ENCODE results near the gene TEKT1.
A peak's percentile ranks its signal among the peaks of the same experiment; 100 is the strongest.

TEKT1 gene

GRCh38 chr17:6753006-6753445, 78.5 kb downstream of the TEKT1 start:
- no peak overlapping the region for H2BK5ac ChIP-seq (ENCODE audit: low read depth, low read length, poor library complexity, severe bottlenecking)
- 13% methylated on average over 7 of the region's 9 CpGs for WGBS
- peak; percentile 93 for DNase-seq

GRCh38 chr17:6752068-6752909, 79.2 kb downstream of the TEKT1 start:
- Histone ChIP-seq H3K27ac (ENCODE audit: low read length, poor library complexity, severe bottlenecking) (peak overlapping the region; percentile 88), H3K36me3 (ENCODE audit: control insufficient read depth in 1 of 2, insufficient read depth in 2 of 2, low read depth in 1 of 2, low read length in 2 of 2) (no peaks in the 10 kb centered on the region)

More at GRCh38 chr17:6753006-6753445, 78.5 kb downstream of the TEKT1 start:
- peak overlapping the region; percentile 97 for H4K91ac ChIP-seq (ENCODE audit: low read length)
- peak overlapping the region; percentile 75 to 94 for H2BK12ac ChIP-seq (ENCODE audit: low read length in 2 of 2)
- peak overlapping the region; percentile 87 for H3K9ac ChIP-seq (ENCODE audit: low read length)
- H3K23ac ChIP-seq (ENCODE audit: low read length in 2 of 2) = no peak overlapping the region
- no peaks in the 10 kb centered on the region for H3K79me1 ChIP-seq (replicated peaks; ENCODE audit: low read length, poor library complexity, severe bottlenecking)
- no peaks in the 10 kb centered on the region for H3K9me3 ChIP-seq (ENCODE audit: control insufficient read depth, low read length)
- no peaks in the 10 kb centered on the region for H3K27me3 ChIP-seq (ENCODE audit: control insufficient read depth in 1 of 2, insufficient read depth in 1 of 2, low read length in 2 of 2)
- peak overlapping the region; percentile 77 to 92 for H3K18ac ChIP-seq (ENCODE audit: low read depth in 1 of 2, low read length in 2 of 2)
- no peak overlapping the region for H3K4me2 ChIP-seq (ENCODE audit: low read length, poor library complexity, severe bottlenecking)
- H2AK5ac ChIP-seq (ENCODE audit: low read length, severe bottlenecking) = no peak overlapping the region
- H2BK15ac ChIP-seq (ENCODE audit: low read depth, poor library complexity, severe bottlenecking) = peak overlapping the region; percentile 26
- H3K4me3 ChIP-seq (ENCODE audit: insufficient read depth in 1 of 2, low read depth in 1 of 2, low read length in 2 of 2) = peak overlapping the region in 1 of 2 experiments; percentile 56
- H2AFZ ChIP-seq (ENCODE audit: low read depth, low read length) = peak overlapping the region; percentile 76
- H3K14ac ChIP-seq (ENCODE audit: low read length in 2 of 2) = peak overlapping the region in 1 of 2 experiments; percentile 93
- peak overlapping the region; percentile 69 for H2BK120ac ChIP-seq (ENCODE audit: low read depth, low read length)
- H3K27ac ChIP-seq (ENCODE audit: low read length, poor library complexity, severe bottlenecking) = peak overlapping the region; percentile 88
- peaks cover 2% of the 10 kb centered on the region for H3K4me1 ChIP-seq (ENCODE audit: control insufficient read depth, insufficient read depth, low read depth, low read length)
- H4K8ac ChIP-seq (ENCODE audit: low read length) = peak overlapping the region; percentile 93
- peaks cover 0 to 5% of the 10 kb centered on the region in 2 experiments for H3K36me3 ChIP-seq (ENCODE audit: control insufficient read depth in 1 of 2, insufficient read depth in 2 of 2, low read depth in 1 of 2, low read length in 2 of 2)
- peak overlapping the region; percentile 54 to 92 for H3K4ac ChIP-seq (ENCODE audit: low read depth in 1 of 2, low read length in 2 of 2)

GRCh38 chr17:6749519-6749918, 82.0 kb downstream of the TEKT1 start:
- H3K27me3 ChIP-seq (ENCODE audit: control insufficient read depth in 1 of 2, insufficient read depth in 1 of 2, low read length in 2 of 2) = peaks cover 0 to 8% of the 10 kb centered on the region in 2 experiments
- no peak overlapping the region for H2BK120ac ChIP-seq (ENCODE audit: low read depth, low read length)
- H3K79me1 ChIP-seq (replicated peaks; ENCODE audit: low read length, poor library complexity, severe bottlenecking) = no peaks in the 10 kb centered on the region
- H2AK5ac ChIP-seq (ENCODE audit: low read length, severe bottlenecking) = no peak overlapping the region
- H3K27ac ChIP-seq (ENCODE audit: low read length, poor library complexity, severe bottlenecking) = no peak overlapping the region
- H3K36me3 ChIP-seq (ENCODE audit: control insufficient read depth in 1 of 2, insufficient read depth in 2 of 2, low read depth in 1 of 2, low read length in 2 of 2) = no peaks in the 10 kb centered on the region
- H3K14ac ChIP-seq (ENCODE audit: low read length in 2 of 2) = no peak overlapping the region
- no peak overlapping the region for H3K9ac ChIP-seq (ENCODE audit: low read length)
- H3K4me2 ChIP-seq (ENCODE audit: low read length, poor library complexity, severe bottlenecking) = no peak overlapping the region
- H2AFZ ChIP-seq (ENCODE audit: low read depth, low read length) = no peak overlapping the region
- no peak overlapping the region for H3K4ac ChIP-seq (ENCODE audit: low read depth in 1 of 2, low read length in 2 of 2)
- no peak overlapping the region for H4K8ac ChIP-seq (ENCODE audit: low read length)
- H2BK12ac ChIP-seq (ENCODE audit: low read length in 2 of 2) = no peak overlapping the region
- no peak overlapping the region for H2BK5ac ChIP-seq (ENCODE audit: low read depth, low read length, poor library complexity, severe bottlenecking)
- H3K4me3 ChIP-seq (ENCODE audit: insufficient read depth in 1 of 2, low read depth in 1 of 2, low read length in 2 of 2) = no peak overlapping the region
- 83% methylated on average over 5 of the region's 6 CpGs for WGBS
- peaks cover 2% of the 10 kb centered on the region for H3K4me1 ChIP-seq (ENCODE audit: control insufficient read depth, insufficient read depth, low read depth, low read length)
- H2BK15ac ChIP-seq (ENCODE audit: low read depth, poor library complexity, severe bottlenecking) = no peak overlapping the region
- H3K18ac ChIP-seq (ENCODE audit: low read depth in 1 of 2, low read length in 2 of 2) = no peak overlapping the region
- no peaks in the 10 kb centered on the region for H3K9me3 ChIP-seq (ENCODE audit: control insufficient read depth, low read length)
- no peak for DNase-seq
- no peak overlapping the region for H3K23ac ChIP-seq (ENCODE audit: low read length in 2 of 2)
- no peak overlapping the region for H4K91ac ChIP-seq (ENCODE audit: low read length)

More at GRCh38 chr17:6752068-6752909, 79.2 kb downstream of the TEKT1 start:
- H2BK5ac ChIP-seq (ENCODE audit: low read depth, low read length, poor library complexity, severe bottlenecking) = no peak overlapping the region
- peak overlapping the region; percentile 91 for H2BK120ac ChIP-seq (ENCODE audit: low read depth, low read length)
- H3K79me1 ChIP-seq (replicated peaks; ENCODE audit: low read length, poor library complexity, severe bottlenecking) = no peaks in the 10 kb centered on the region
- H3K4me3 ChIP-seq (ENCODE audit: insufficient read depth in 1 of 2, low read depth in 1 of 2, low read length in 2 of 2) = peak overlapping the region in 1 of 2 experiments; percentile 56
- H3K4me1 ChIP-seq (ENCODE audit: control insufficient read depth, insufficient read depth, low read depth, low read length) = peaks cover 2% of the 10 kb centered on the region
- no peak overlapping the region for H3K4me2 ChIP-seq (ENCODE audit: low read length, poor library complexity, severe bottlenecking)
- H3K23ac ChIP-seq (ENCODE audit: low read length in 2 of 2) = no peak overlapping the region
- no peaks in the 10 kb centered on the region for H3K9me3 ChIP-seq (ENCODE audit: control insufficient read depth, low read length)
- peak overlapping the region; percentile 87 for H3K9ac ChIP-seq (ENCODE audit: low read length)
- H4K91ac ChIP-seq (ENCODE audit: low read length) = peak overlapping the region; percentile 85
- peak overlapping the region; percentile 94 for H4K8ac ChIP-seq (ENCODE audit: low read length)
- H3K14ac ChIP-seq (ENCODE audit: low read length in 2 of 2) = no peak overlapping the region
- H3K27me3 ChIP-seq (ENCODE audit: control insufficient read depth in 1 of 2, insufficient read depth in 1 of 2, low read length in 2 of 2) = no peaks in the 10 kb centered on the region
- no peak overlapping the region for H2BK15ac ChIP-seq (ENCODE audit: low read depth, poor library complexity, severe bottlenecking)
- peak overlapping the region; percentile 31 to 42 for H2BK12ac ChIP-seq (ENCODE audit: low read length in 2 of 2)
- H3K4ac ChIP-seq (ENCODE audit: low read depth in 1 of 2, low read length in 2 of 2) = peak overlapping the region; percentile 75 to 80
- H3K18ac ChIP-seq (ENCODE audit: low read depth in 1 of 2, low read length in 2 of 2) = peak overlapping the region; percentile 61 to 87
- H2AK5ac ChIP-seq (ENCODE audit: low read length, severe bottlenecking) = peak overlapping the region; percentile 47
- 4% methylated on average over 5 of the region's 7 CpGs for WGBS
- DNase-seq = peak; percentile 100
- H2AFZ ChIP-seq (ENCODE audit: low read depth, low read length) = no peak overlapping the region

GRCh38 chr17:6748617-6749016, 82.9 kb downstream of the TEKT1 start:
- H3K9ac ChIP-seq (ENCODE audit: low read length) = no peak overlapping the region
- H3K14ac ChIP-seq (ENCODE audit: low read length in 2 of 2) = no peak overlapping the region
- H4K8ac ChIP-seq (ENCODE audit: low read length) = no peak overlapping the region
- peaks cover 2% of the 10 kb centered on the region for H3K4me1 ChIP-seq (ENCODE audit: control insufficient read depth, insufficient read depth, low read depth, low read length)
- H2BK120ac ChIP-seq (ENCODE audit: low read depth, low read length) = no peak overlapping the region
- no peak overlapping the region for H2BK5ac ChIP-seq (ENCODE audit: low read depth, low read length, poor library complexity, severe bottlenecking)
- no peak for DNase-seq
- peaks cover 0 to 8% of the 10 kb centered on the region in 2 experiments for H3K27me3 ChIP-seq (ENCODE audit: control insufficient read depth in 1 of 2, insufficient read depth in 1 of 2, low read length in 2 of 2)
- no peak overlapping the region for H3K4me3 ChIP-seq (ENCODE audit: insufficient read depth in 1 of 2, low read depth in 1 of 2, low read length in 2 of 2)
- no peak overlapping the region for H3K4ac ChIP-seq (ENCODE audit: low read depth in 1 of 2, low read length in 2 of 2)
- no peak overlapping the region for H3K4me2 ChIP-seq (ENCODE audit: low read length, poor library complexity, severe bottlenecking)
- no peak overlapping the region for H3K18ac ChIP-seq (ENCODE audit: low read depth in 1 of 2, low read length in 2 of 2)
- no peak overlapping the region for H4K91ac ChIP-seq (ENCODE audit: low read length)
- no peak overlapping the region for H2AFZ ChIP-seq (ENCODE audit: low read depth, low read length)
- H3K23ac ChIP-seq (ENCODE audit: low read length in 2 of 2) = no peak overlapping the region
- no peaks in the 10 kb centered on the region for H3K9me3 ChIP-seq (ENCODE audit: control insufficient read depth, low read length)
- H2AK5ac ChIP-seq (ENCODE audit: low read length, severe bottlenecking) = no peak overlapping the region
- H3K79me1 ChIP-seq (replicated peaks; ENCODE audit: low read length, poor library complexity, severe bottlenecking) = no peaks in the 10 kb centered on the region
- no peak overlapping the region for H2BK15ac ChIP-seq (ENCODE audit: low read depth, poor library complexity, severe bottlenecking)
- H2BK12ac ChIP-seq (ENCODE audit: low read length in 2 of 2) = no peak overlapping the region
- H3K36me3 ChIP-seq (ENCODE audit: control insufficient read depth in 1 of 2, insufficient read depth in 2 of 2, low read depth in 1 of 2, low read length in 2 of 2) = no peaks in the 10 kb centered on the region
- no peak overlapping the region for H3K27ac ChIP-seq (ENCODE audit: low read length, poor library complexity, severe bottlenecking)
